Activated CD4-positive, alpha-beta T cell treated with anti-CD3 and anti-CD28 coated beads, Interleukin-2, amount 50 U/mL, for 48 hours (primary cell): Measurements from ENCODE around the gene BRD3.
"Not testable (repeated sequence)": the region's sequence is repeated elsewhere in the genome, so short reads cannot be mapped to it uniquely, and the experiment has no call there.

Experiments used
- DNase-seq, 2 experiments: peaks; one replicate each; pipeline ENCODE4 v3.0.0-alpha.2; 2020

The BRD3 gene

DNA sequence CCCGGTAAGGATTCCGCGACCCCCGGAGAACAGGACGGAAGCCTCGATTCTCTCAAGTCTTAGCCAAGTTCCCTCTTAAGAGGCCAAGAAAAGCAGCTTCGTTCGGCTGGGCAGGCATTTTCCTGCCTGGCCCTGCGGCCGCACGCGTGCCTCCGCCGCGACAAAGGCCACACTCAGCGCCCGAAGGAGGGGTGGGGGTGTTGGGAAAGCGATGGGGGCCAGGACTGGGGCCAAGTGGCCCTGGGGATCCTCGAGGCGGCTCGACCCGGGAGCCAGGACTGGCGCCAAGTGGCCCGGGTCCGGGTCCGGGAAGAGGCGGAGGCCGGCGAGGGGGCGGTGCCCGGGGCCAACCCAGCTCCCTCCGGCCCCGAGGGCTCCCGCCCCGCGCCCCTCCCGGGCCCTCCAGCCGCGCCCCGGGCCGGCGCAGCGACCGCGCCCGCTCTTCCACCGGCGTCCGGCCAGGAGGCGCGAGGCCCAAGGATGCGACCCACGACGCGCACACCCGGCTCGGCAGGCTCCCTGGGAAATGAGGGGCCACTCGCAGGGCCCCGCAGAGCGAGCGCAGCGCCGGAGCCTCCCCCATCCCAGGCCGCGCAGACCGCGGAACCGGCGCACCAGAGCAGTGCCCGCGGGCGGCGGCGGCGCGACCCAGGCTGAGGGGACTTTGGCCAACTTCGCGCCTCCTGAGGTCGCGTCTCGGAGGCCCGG is 76.5 kb downstream of the BRD3 start:
- peak; percentile 6 to 13 for DNase-seq

DNA sequence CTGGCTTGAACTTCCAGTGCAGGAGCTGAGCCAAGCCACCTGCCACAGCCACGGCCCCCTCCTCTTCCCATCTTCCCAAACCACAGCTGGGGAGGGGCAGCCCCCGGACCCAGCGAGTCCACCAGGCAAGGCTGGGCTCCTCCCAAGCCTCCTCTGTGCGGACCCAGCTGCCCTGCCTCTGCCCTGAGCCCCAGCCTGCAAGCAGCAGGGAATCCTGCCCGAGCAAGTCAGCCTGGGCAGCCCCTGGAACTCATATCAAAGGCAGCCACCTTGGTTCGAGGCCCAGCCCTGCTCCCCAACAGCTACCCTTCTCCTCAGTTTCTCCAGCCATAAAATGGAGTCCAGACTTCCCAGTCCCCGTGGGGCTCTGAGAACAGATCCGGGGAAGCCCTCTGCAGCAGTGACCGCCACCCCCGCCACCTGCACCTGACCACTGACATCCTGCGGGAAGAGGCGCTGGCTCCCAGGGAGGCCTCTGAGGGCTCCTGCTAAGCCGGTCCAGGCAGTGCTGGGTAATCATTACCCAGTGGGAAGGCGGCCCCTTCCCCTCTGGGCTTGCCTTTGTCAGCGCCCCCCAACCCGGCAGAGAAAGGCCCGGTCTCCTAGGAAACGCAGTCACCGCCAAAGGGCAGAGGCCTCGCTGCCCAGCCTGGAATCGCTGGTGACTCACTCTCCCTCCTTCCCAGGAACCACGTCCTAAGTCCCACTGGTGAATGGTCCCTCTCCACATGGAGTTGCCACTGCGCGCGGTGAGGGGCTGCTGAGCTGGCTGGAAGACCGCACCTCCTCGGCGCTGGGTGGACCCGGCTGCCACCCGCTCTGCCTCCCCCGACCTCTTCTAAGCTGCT is 77.2 kb downstream of the BRD3 start:
- DNase-seq: no peak

DNA sequence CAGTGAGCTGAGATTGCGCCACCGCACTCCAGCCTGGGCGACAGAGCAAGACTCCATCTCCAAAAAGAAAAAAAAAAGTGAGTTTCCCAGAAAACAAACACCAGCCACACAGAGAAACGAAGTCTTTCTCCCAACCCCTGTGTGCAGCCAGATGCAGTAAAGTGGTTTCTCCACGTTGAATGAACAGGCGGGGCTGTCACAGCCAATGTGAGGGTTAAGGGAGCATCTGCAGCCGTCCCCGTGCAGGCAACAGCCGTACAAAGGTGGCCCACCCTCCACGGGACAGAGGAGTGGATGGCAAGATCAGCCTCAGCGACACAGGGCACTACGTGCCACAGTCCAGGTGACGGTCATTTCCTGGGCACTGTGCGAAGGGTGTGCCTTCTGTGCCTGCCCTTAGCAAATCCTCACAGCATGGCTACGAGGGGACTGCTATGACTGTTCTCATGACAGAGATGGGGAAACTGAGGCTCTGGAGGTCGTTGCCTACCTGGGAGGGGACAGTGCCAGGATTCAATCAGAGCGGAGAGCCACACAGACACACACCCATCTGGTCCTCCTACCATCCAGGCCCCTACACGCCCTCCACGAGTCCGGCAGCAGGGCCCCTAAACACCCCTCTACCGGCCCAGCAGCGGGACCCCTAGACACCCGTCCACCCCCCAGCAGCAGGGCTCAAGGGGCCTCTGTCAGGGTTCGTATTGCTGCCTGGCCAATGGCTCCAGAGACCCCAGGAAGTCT is 78.0 kb downstream of the BRD3 start:
- DNase-seq: no peak

DNA sequence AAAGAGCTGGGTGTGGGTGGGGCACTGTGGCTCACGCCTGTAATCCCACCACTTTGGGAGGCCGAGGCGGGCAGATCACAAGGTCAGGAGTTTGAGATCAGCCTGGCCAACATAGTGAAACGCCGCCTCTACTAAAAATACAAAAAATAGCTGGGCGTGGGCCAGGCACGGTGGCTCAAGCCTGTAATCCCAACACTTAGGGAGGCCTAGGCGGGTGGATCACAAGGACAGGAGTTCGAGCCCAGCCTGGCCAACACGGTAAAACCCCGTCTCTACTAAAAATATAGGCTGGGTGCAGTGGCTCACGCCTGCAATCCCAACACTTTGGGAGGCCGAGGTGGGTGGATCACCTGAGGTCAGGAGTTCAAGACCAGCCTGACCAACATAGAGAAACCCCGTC is 79.1 kb downstream of the BRD3 start:
- not testable (repeated sequence) for DNase-seq

DNA sequence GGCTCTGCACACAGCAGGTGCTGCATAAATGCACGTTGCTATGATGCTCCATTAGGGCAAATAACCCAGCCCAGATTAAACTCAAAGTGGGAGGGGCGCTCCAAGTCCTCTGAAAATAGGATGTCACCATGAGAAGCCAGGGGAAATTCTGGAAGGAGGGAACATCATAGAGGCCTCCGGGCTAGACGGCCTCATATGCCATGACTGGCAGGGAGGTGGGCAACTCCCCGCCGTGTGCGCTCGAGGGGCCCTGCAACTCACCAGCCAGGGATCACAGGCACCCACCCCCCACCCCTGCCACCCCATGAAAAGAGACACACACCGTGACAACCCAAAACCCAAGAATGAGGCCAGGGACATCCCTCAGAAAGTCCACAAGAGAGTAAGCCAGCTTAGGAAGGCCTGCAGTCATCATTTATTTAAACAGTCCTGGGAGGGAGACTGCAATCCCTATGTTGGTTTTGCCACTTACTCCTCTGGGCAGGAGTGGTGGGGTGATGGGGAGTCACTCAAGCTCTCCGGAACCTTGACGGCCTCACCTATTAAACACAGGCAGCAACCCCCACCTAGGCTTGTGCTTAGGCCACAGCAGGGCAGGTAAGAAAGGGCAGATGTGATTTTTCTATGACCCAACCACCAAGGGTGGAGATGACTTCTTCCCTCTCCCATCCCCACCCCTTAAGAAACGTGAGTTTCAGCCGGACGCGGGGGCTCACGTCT is 79.7 kb downstream of the BRD3 start:
- no peak for DNase-seq

DNA sequence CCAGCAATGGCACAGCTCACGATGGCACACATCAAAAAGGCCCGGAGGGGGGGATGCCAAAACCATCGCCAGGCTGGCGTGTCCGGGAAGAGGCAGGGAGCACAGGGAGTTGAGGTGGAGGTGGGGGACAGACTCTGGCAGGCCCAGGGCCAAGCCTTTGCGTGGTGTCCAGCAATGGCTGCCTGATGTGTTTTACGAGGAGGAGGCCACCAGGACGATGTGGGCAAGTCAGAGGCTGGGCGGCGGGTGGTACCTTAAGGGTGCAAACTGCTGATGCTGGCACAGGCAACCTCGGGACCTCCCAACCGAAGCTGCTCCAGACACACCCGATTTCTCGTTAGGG is 80.4 kb downstream of the BRD3 start:
- no peak for DNase-seq

DNA sequence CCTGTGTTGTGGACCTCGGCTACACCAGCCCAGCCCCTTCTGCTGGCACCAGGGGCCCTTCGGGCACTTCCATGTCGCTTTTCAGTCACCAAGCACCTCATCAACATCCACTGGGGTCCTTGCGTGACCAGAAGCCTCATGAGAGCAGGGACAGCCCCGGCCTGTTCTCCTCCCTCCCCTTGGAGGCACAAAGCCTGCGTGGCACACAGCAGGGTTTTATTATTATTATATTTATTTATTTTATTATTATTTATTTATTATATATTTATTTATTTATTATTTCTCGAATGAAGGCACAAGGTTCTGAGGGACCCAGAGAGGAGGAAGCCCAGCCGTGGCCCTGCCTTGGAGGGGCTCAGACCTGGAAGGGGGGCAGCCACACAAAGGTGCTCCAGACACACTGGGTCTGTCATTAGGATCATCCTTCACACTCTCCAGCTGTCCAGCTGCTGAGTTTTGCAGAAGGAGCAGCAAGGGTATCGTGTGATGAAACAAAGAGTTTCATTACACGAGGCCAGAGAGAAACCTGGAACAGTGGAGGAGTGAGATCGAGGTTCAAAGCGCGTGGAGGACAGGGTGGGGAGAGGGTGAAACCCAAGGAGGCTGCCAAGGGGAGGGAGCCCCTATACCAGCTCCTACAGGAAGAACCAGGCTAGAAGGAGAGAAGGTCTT is 80.9 kb downstream of the BRD3 start:
- no peak for DNase-seq

DNA sequence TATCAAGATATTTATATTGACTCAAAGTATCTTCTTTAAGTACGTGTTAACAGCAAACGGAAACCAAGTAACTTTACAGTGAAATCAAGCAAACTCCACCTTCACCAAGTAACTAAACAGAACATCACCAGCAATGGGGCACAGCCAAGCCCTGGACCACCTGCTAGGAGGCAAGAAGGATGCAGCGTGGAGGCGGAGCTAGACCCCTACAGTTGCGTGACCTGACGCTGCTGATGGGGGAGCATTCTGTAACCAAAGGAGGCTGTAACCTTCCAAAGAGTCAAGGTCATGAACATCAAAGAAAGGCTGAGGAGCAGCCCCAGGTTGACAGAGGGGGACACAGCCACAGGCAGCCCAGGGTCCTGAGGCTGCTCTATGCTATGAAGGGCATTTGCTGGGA is 81.8 kb downstream of the BRD3 start:
- DNase-seq: no peak

DNA sequence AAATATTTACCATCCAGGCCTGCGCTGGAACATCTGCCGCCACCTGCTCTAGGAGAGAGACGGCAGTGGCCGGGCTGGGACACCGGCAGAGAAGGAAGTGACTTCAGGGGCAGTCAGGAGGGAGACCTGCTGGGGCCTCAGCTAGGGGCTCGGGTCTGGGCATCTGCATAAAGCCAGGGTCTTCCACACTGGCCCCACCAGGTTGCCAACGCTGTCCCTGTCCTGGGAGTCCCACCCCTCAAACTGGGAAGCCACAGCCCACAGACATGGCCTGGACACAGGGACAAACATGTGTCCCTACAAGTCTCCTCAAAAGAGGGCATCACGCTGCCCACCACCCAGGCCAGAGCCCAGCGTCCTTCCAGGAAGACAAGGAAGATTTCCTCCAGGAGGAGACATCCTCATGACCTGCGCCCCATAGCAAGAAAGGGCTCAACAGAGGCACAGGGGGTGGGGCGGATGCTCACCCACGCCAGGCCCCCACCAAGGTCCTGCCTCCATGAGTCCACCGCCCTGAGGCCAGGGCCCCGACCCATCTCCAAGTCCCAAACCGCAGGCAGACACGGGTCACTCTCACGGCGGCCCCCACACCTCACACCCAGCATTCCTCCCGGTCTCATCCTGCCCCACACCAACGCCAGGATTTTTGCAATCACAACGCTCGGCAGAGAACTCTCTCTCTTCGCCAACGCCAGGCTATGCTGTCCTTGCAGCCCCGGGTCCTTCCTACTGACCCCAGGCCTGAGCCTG is 84.7 kb downstream of the BRD3 start:
- DNase-seq: no peak

DNA sequence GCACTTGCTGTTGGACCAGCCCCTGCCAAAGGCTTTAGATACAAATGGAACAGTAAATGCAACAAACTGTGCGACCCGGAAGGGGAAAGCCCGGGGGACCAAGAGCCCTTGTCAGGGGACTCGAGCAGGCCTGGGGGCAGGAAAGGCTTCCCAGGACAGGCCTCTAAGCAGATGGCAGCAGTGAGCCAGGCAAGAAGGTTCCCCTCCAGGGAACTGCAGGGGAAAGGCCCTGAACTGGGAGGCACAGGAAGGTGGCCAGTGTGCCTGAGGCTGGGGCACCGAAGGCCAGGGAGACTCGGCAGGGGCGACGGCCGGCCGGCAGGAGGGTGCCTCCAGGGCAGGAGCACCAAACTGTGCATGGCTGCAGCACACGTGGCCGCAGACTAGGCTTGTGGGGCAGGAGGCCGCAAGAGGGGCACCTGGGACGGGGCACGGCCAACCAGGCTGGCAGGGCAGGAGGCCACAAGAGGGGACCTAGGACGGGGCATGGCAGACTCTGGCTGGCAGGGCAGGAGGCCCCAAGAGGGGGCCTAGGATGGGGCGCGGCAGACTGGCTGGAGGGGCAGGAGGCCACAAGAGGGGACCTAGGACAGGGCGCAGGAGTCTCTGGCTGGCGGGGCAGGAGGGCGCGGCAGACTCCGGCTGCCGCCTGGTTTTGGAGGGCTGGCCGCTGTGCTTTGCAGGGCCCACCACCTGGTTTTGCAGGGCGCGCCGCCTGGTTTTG is 85.7 kb downstream of the BRD3 start:
- no peak for DNase-seq

DNA sequence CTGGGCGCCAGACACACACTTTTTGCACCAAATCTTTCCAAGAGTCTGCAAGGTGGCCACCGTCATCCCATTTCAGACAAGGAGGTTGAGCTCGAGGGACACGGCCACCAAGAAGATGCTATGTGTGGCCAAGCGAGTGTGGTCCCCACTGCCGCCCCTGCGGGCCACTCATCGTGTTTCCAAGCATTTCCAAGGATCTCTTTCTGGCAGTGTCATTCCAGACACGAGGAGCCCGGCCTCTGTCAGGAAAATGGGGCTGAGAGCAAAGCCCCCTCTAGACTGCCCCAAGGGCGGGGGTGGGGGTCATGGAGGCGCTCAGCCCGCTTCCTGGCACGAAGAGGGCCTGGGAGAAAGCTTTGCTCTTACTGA is 86.3 kb downstream of the BRD3 start:
- no peak for DNase-seq

DNA sequence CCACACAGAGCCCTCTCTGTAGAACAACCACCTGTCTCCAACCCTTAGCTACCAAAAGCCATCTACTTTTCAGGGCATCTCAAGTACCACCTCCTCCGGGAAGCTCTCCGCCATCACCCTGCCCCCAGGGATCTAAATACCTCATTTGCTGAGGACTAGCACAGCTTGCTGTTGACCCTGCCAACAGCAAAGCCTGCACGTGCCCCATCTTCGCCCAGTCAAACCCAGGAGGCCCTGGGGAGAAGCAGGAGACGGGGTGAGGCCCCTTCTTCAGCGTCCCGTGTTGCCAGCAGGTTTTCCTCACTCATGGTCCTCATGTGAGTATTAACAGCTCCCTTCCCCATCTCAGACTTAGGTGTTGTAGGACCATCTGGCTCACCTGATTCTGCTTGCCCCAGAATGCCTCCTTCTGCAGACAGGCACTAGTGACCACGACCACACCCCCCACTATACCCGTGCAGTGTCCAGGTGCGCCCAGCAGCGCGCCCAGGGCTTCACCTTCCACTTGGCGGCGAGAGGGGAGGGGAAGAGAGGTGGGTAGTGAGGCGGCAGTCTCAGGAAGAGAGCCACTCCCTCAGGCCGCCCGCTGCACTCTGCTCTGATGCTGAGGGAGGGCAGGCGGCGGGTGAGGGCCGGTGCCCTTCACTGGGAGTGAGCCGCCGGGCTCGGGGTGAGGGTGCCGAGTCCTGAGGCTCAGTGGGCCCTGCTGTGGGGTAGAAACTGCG is 86.8 kb downstream of the BRD3 start:
- no peak for DNase-seq
